Trophoblast cell (in vitro differentiated cells and primary cell): Measurements from ENCODE around the gene SLC4A11. TPM values are rescaled to one million over a fixed set of nuclear protein-coding genes. Genes with fewer than 3 reads are reported as not detected.

Experiments used
- DNase-seq, 2 donors: peaks; one replicate each; pipeline ENCODE4 v3.0.0-alpha.2; 2016
- H2AFZ ChIP-seq: 2 replicates; pipeline ENCODE4 v1.6.1; 2013; ENCODE audit warnings: low read length, moderate library complexity, mild to moderate bottlenecking; ENCODE audit not compliant: insufficient read depth, poor library complexity
- H2AK5ac ChIP-seq: 2 replicates; pipeline ENCODE4 v1.6.1; 2013; ENCODE audit warnings: mild to moderate bottlenecking, low read length
- H2BK120ac ChIP-seq: 2 replicates; pipeline ENCODE4 v1.6.1; 2013; ENCODE audit warnings: low read length, mild to moderate bottlenecking, moderate library complexity; ENCODE audit not compliant: insufficient read depth, poor library complexity
- H2BK12ac ChIP-seq: 2 replicates; pipeline ENCODE4 v1.6.1; 2013; ENCODE audit warnings: mild to moderate bottlenecking, low read length, moderate library complexity
- H2BK5ac ChIP-seq: 2 replicates; pipeline ENCODE4 v1.6.1; 2013; ENCODE audit warnings: low read length, low read depth, moderate library complexity, mild to moderate bottlenecking; ENCODE audit not compliant: poor library complexity
- H3K14ac ChIP-seq: 2 replicates; pipeline ENCODE4 v1.6.1; 2013; ENCODE audit warnings: mild to moderate bottlenecking, low read length
- H3K18ac ChIP-seq: 2 replicates; pipeline ENCODE4 v1.6.1; 2013; ENCODE audit warnings: mild to moderate bottlenecking, low read length
- H3K23ac ChIP-seq: 2 replicates; pipeline ENCODE4 v1.6.1; 2013; ENCODE audit warnings: low read length
- H3K27ac ChIP-seq: 2 replicates; pipeline ENCODE4 v1.5.1; 2013; ENCODE audit warnings: low read depth, mild to moderate bottlenecking, inconsistent platforms, low read length, moderate library complexity
- H3K27me3 ChIP-seq: 2 replicates; pipeline ENCODE4 v1.6.1; 2013; ENCODE audit warnings: inconsistent platforms, mild to moderate bottlenecking, low read length, moderate library complexity; ENCODE audit not compliant: insufficient read depth
- H3K36me3 ChIP-seq, 2 experiments: 1 replicate in 1 of 2; 2 replicates in 1 of 2; pipeline ENCODE4 v1.6.1; 2013; ENCODE audit warnings: low read length in 2 of 2, mild to moderate bottlenecking in 2 of 2, moderate library complexity in 1 of 2; ENCODE audit not compliant: insufficient read depth in 2 of 2, control insufficient read depth in 1 of 2
- H3K4ac ChIP-seq: 2 replicates; pipeline ENCODE4 v1.6.1; 2013; ENCODE audit warnings: low read depth, mild to moderate bottlenecking, low read length, moderate library complexity
- H3K4me1 ChIP-seq, 2 experiments: 1 replicate in 1 of 2; 2 replicates in 1 of 2; pipeline ENCODE4 v1.6.1; 2013; ENCODE audit warnings: low read length in 2 of 2, mild to moderate bottlenecking in 2 of 2, moderate library complexity in 1 of 2; ENCODE audit not compliant: insufficient read depth in 2 of 2, control insufficient read depth in 1 of 2
- H3K4me2 ChIP-seq: 2 replicates; pipeline ENCODE4 v1.6.1; 2013; ENCODE audit warnings: inconsistent platforms, mild to moderate bottlenecking, low read length, moderate library complexity
- H3K4me3 ChIP-seq: 2 replicates; pipeline ENCODE4 v1.5.1; 2013; ENCODE audit warnings: mild to moderate bottlenecking, low read depth, low read length, inconsistent platforms
- H3K79me1 ChIP-seq: one replicate; pipeline ENCODE4 v1.6.1; 2013; ENCODE audit warnings: low read length
- H3K79me2 ChIP-seq: 2 replicates; pipeline ENCODE4 v1.6.1; 2013; ENCODE audit warnings: low read length, mild to moderate bottlenecking; ENCODE audit not compliant: control insufficient read depth, insufficient read depth, poor library complexity
- H3K9ac ChIP-seq: 2 replicates; pipeline ENCODE4 v1.6.1; 2013; ENCODE audit warnings: mild to moderate bottlenecking, low read length
- H3K9me3 ChIP-seq: 2 replicates; pipeline ENCODE4 v1.6.1; 2013; ENCODE audit warnings: low read depth, mild to moderate bottlenecking, control low read depth, inconsistent platforms, low read length; ENCODE audit not compliant: insufficient read depth
- H4K12ac ChIP-seq: 2 replicates; pipeline ENCODE4 v1.6.1; 2013; ENCODE audit warnings: low read depth, mild to moderate bottlenecking, low read length, moderate library complexity
- H4K8ac ChIP-seq: 2 replicates; pipeline ENCODE4 v1.6.1; 2013; ENCODE audit warnings: low read depth, mild to moderate bottlenecking, low read length, moderate library complexity
- H4K91ac ChIP-seq: one replicate; pipeline ENCODE4 v1.6.1; 2013; ENCODE audit warnings: low read depth, mild to moderate bottlenecking, low read length, moderate library complexity
- WGBS: extraction: QIAGEN DNeasy Blood & Tissue Kit; methylation state at CpG from one replicate; pipeline ENCODE4 v1.1.7; 2013; ENCODE audit warnings: missing lambda C conversion rate; ENCODE audit not compliant: insufficient read length, insufficient coverage; ENCODE audit errors: extremely low coverage; 5-methylcytosine and 5-hydroxymethylcytosine counted together
- polyA plus RNA-seq: library from polyadenylated mRNA; stranded (reverse); fragments of 200-250 nt; gene quantifications from 2 replicates; pipeline ENCODE4 v1.2.3, GENCODE V29; 2013

SLC4A11 gene
- 3.6 and 4.4 TPM in 2 replicates for polyA plus RNA-seq

DNA sequence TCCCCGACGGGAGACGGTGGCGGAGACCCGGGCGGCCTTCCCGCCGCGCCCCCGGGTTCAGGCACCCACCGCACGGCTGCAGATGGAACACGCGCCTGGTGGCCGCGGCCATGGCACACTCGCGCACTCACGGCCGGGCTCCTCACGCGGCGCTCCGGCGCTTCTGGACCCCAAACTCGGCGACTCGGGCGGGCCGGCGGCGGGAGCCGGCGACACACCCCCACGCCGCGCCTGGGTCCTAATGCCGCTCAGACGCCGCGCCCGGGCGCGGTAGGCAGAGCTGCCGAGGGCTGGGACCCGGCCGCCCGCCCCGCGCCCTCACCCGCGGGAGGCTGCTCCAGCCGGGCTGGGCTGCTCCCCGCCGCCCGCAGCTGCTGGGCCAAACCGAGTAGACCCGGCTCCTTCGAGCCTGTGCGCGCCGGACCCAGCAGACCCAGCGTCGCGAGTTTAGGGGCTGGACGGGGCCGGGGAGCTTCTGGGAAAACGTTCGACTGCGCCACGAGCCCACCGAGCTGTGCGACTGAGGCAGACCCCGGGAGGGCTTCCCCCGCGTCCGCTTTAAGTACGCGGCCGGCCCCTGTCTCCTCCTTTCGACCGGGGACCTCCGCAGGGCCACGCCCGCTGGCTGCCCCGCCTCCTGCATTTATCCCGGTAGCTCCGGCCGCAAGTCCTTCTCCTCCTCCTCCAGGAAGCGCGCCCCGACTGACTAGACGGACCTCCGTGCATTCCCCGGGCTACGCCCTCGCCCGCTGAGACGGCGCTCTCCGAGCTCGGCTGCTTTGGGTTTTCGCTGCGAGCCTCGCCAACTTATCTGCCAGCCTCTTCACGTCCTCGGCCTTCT is at the start of gene SLC4A11:
TSS of gene SLC4A11 (minus strand) at position 165 of the 841 bp plus-strand sequence. CDS start at position 112, 53 bp downstream.
- Histone ChIP-seq H2BK12ac (no peak within 1 kb of the TSS), H4K12ac (peak within 1 kb of the TSS; percentile 74), H2BK120ac (peak within 1 kb of the TSS; percentile 78), H3K79me2 (peaks cover 2% of the 10 kb centered on the region), H3K27me3 (peaks cover 37% of the 10 kb centered on the region), H4K8ac (peak within 1 kb of the TSS; percentile 82), H3K4me2 (peak within 1 kb of the TSS; percentile 68), H3K18ac (peak within 1 kb of the TSS; percentile 85), H4K91ac (peak within 1 kb of the TSS; percentile 22), H3K4me3 (peak within 1 kb of the TSS; percentile 65), H3K79me1 (peaks cover 9% of the 10 kb centered on the region), H2AFZ (peak within 1 kb of the TSS; percentile 8), H3K27ac (no peak within 1 kb of the TSS), H2AK5ac (no peak within 1 kb of the TSS), H3K4ac (no peak within 1 kb of the TSS), H3K23ac (no peak within 1 kb of the TSS), H3K14ac (peak within 1 kb of the TSS; percentile 59), H3K36me3 (no peaks in the 10 kb centered on the region), H3K9me3 (no peaks in the 10 kb centered on the region), H2BK5ac (no peak within 1 kb of the TSS), H3K4me1 (peaks cover 11 to 12% of the 10 kb centered on the region in 2 experiments), H3K9ac (no peak within 1 kb of the TSS)
- DNase-seq = peak in 1 of 2 donors; percentile 39
- whole genome bisulfite sequencing = no CpG with 5 or more reads among the region's 107 CpGs

DNA sequence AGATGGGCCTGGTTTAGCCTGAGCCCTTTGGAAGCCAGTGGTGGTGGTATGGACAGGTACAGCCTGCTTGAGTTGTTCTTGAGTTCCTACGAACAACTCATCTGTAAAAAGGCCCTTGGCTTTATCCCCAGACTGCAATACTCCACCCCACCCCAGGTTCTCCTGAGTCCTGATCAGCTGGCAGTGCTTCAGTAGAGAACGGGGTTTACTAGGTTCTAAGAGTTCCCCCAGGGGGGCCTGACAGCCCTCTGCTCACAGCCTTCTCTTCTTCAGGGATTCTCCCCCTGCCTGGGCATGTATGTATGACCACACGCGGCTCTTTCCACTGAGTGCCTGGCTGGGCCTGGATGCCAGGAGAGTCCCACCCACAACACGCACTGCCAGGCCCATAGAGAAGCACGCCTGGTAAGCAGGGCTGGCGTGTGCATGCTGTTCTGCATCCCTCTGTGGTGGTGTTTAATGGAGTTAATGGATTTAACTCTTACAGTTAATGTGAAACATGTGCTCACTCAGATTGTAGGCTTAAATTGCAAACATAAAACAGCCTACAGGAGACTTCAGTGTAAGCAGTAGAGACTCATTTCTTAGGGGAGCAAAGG is 44.3 kb upstream of the SLC4A11 start:
- H3K27me3 ChIP-seq = no peaks in the 10 kb centered on the region
- no peaks in the 10 kb centered on the region for H3K79me1 ChIP-seq
- WGBS = no CpG with 5 or more reads among the region's 7 CpGs
- H2BK5ac ChIP-seq = no peak overlapping the region
- H3K36me3 ChIP-seq = peaks cover 7 to 21% of the 10 kb centered on the region in 2 experiments
- peak overlapping the region; percentile 32 for H3K14ac ChIP-seq
- no peaks in the 10 kb centered on the region for H3K79me2 ChIP-seq
- H3K18ac ChIP-seq = no peak overlapping the region
- H2AFZ ChIP-seq = no peak overlapping the region
- H3K4me2 ChIP-seq = no peak overlapping the region
- H4K12ac ChIP-seq = no peak overlapping the region
- H3K27ac ChIP-seq = no peak overlapping the region
- no peak overlapping the region for H2BK120ac ChIP-seq
- no peak overlapping the region for H2BK12ac ChIP-seq
- no peak overlapping the region for H4K91ac ChIP-seq
- H3K9me3 ChIP-seq = no peaks in the 10 kb centered on the region
- H4K8ac ChIP-seq = no peak overlapping the region
- no peak for DNase-seq
- no peak overlapping the region for H3K9ac ChIP-seq
- no peak overlapping the region for H3K4me3 ChIP-seq
- no peak overlapping the region for H3K4ac ChIP-seq
- H3K23ac ChIP-seq = no peak overlapping the region
- peaks cover 14% of the 10 kb centered on the region in 2 experiments for H3K4me1 ChIP-seq
- no peak overlapping the region for H2AK5ac ChIP-seq

DNA sequence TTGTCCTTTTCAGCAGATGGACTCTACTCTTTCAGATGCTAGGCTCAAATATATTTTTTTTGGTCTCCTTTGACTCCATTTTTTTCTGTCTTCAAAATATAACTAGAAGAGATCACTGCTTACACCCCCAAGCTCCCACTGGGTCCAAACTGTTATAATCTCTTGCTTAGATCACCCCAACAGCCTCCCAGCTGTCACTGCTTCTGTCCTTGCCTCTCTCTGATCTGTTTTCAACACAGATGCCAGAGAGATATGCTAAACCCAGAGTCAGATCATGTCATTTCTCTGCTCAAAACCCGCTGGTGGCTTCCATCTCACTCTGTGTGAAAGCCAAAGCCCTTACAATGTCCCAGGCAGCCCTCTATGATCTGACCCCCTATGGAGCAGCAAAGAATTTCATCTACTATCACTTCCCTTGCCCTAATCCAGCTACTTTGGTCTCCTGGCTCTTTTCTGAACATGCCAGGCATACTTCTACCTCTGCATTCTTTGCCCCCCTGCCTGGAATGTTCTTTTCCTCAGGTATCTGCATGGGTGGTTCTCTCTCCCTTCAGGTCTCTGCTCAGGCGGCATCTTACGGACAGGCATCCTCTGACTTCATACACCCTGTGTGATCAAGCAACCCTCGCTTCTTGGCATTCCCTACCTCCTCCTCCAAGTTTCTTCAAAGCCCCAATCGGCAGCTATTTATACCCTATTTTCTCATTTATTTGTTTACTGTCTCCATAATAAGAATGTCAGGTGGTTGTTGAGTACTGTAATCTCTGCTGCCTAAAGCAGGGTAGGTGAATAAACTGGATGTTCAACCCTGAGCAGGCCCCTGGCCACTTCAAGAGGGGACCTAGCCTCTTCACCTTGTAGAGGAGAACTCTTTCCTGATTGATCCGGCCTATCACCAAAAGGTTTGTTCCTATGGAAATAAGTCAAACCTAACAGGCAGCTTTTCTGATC is 43.6 kb upstream of the SLC4A11 start:
- H3K4me3 ChIP-seq = no peak overlapping the region
- H3K79me1 ChIP-seq = no peaks in the 10 kb centered on the region
- no CpG with 5 or more reads among the region's 6 CpGs for WGBS
- H3K27ac ChIP-seq = no peak overlapping the region
- no peak overlapping the region for H4K91ac ChIP-seq
- peak overlapping the region; percentile 13 for H3K4me2 ChIP-seq
- H3K27me3 ChIP-seq = no peaks in the 10 kb centered on the region
- no peak overlapping the region for H2AFZ ChIP-seq
- H3K18ac ChIP-seq = no peak overlapping the region
- peak; percentile 6 to 63 for DNase-seq
- H4K8ac ChIP-seq = no peak overlapping the region
- no peak overlapping the region for H2BK5ac ChIP-seq
- no peak overlapping the region for H3K14ac ChIP-seq
- no peaks in the 10 kb centered on the region for H3K9me3 ChIP-seq
- H3K4ac ChIP-seq = no peak overlapping the region
- H3K23ac ChIP-seq = no peak overlapping the region
- H4K12ac ChIP-seq = no peak overlapping the region
- no peak overlapping the region for H2AK5ac ChIP-seq
- H3K4me1 ChIP-seq = peaks cover 14% of the 10 kb centered on the region in 2 experiments
- peaks cover 5 to 26% of the 10 kb centered on the region in 2 experiments for H3K36me3 ChIP-seq
- no peak overlapping the region for H2BK120ac ChIP-seq
- no peaks in the 10 kb centered on the region for H3K79me2 ChIP-seq
- no peak overlapping the region for H2BK12ac ChIP-seq
- H3K9ac ChIP-seq = no peak overlapping the region

DNA sequence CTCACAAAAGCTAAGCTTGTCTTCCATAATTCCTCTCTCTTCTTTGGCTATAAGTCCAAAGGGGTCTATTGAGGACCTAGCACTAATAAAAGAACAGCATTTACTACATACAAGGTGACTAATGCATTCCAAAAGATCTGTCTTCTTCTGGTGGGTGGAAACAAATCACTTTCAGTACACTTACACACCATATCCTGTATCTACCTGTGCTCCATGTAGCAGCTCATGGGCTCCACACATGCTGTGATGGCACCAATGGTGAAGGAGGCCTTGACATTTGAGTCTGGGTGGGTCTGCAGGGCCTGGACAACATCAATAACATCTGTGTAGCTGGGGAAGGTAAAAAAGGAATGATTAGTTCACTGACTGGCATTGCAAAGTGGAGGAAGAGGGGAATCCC is 42.4 kb upstream of the SLC4A11 start:
- Histone ChIP-seq H3K23ac (no peak overlapping the region), H3K79me1 (no peaks in the 10 kb centered on the region), H4K91ac (no peak overlapping the region), H3K27ac (no peak overlapping the region), H4K12ac (no peak overlapping the region), H3K4me2 (no peak overlapping the region), H3K14ac (no peak overlapping the region), H3K4ac (no peak overlapping the region), H2AFZ (no peak overlapping the region), H3K9me3 (no peaks in the 10 kb centered on the region), H3K36me3 (peaks cover 3 to 17% of the 10 kb centered on the region in 2 experiments), H3K4me1 (peaks cover 14% of the 10 kb centered on the region in 2 experiments), H3K4me3 (no peak overlapping the region), H2AK5ac (no peak overlapping the region), H3K79me2 (no peaks in the 10 kb centered on the region), H3K18ac (no peak overlapping the region), H2BK12ac (no peak overlapping the region), H4K8ac (no peak overlapping the region), H3K9ac (no peak overlapping the region), H2BK120ac (no peak overlapping the region), H3K27me3 (no peaks in the 10 kb centered on the region), H2BK5ac (no peak overlapping the region)
- DNase-seq = no peak
